ENCODE results near the gene RASA1. TPM values are rescaled to one million over a fixed set of nuclear protein-coding genes. Genes with fewer than 3 reads are reported as not detected.
"Not testable (repeated sequence)": the region's sequence is repeated elsewhere in the genome, so short reads cannot be mapped to it uniquely, and the experiment has no call there.

RASA1 gene
- total RNA-seq, 3 donors from 2014 or later: 31.8 to 54.2 (median 41.1) TPM

DNA sequence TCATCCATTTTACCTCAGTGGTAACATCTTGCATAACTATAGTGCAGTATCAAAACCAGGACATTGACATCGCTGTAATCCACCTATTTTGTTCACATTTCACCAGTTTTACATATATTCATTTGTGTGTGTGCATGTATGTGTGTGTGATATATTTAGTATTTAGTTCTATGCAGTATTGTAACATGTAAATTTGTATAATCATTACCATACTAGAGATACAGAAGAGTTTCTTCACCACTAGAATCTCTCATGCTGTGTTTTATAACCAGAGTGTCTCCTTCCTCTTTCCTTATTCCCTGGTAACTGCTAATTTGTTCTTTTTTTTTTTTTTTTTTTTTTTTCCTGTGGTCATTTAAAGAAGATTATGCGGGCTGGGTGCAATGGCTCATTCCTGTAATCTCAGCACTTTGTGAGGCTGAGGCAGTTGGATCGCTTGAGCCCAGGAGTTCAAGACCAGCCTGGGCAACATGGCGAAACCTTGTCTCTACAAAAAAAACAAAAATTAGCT, 11.0 kb downstream of the RASA1 start:
- H3K36me3 ChIP-seq: no peaks in the 10 kb centered on the region
- no peak overlapping the region for H3K4me3 ChIP-seq
- no peak overlapping the region for H3K27ac ChIP-seq
- TF ChIP-seq, protein P1, sequence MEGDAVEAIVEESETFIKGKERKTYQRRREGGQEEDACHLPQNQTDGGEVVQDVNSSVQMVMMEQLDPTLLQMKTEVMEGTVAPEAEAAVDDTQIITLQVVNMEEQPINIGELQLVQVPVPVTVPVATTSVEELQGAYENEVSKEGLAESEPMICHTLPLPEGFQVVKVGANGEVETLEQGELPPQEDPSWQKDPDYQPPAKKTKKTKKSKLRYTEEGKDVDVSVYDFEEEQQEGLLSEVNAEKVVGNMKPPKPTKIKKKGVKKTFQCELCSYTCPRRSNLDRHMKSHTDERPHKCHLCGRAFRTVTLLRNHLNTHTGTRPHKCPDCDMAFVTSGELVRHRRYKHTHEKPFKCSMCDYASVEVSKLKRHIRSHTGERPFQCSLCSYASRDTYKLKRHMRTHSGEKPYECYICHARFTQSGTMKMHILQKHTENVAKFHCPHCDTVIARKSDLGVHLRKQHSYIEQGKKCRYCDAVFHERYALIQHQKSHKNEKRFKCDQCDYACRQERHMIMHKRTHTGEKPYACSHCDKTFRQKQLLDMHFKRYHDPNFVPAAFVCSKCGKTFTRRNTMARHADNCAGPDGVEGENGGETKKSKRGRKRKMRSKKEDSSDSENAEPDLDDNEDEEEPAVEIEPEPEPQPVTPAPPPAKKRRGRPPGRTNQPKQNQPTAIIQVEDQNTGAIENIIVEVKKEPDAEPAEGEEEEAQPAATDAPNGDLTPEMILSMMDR (IDR thresholded peaks at IDR 0.05): no peak
- TF ChIP-seq POLR2AphosphoS5 (IDR thresholded peaks at IDR 0.05) (no peak), POLR2A (IDR thresholded peaks at IDR 0.05) (no peak)
- H3K4me1 ChIP-seq: no peaks in the 10 kb centered on the region
- H3K9me3 ChIP-seq: no peaks in the 10 kb centered on the region
- intact Hi-C loops (cut with DNase I; ENCODE audit: low total_unique reads): no loop called here
- no peak for DNase-seq (ENCODE audit: low spot score in 2 of 2)
- no peaks in the 10 kb centered on the region for H3K27me3 ChIP-seq

DNA sequence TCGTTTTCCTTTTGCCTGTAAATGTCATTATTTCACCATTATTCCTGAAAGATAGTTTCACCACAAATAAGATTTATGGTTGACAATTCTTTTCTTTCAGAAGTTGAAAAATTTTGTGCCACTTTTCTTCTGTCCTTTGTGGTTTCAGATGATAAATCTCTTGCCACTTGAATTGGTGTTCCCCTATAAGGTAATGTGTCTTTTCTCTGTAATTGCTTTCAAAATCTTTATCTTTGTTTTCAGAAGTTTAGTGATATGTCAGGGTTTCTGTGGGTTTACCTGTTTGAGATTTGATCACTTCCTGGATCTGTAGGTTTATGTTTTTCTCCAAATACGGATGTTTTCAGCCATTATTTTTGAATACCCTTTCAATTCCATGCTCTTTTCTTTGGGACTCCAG, 14.6 kb downstream of the RASA1 start:
- H3K36me3 ChIP-seq: no peaks in the 10 kb centered on the region
- intact Hi-C loops (cut with DNase I; ENCODE audit: low total_unique reads): no loop called here
- H3K9me3 ChIP-seq: no peaks in the 10 kb centered on the region
- no peak overlapping the region for H3K27ac ChIP-seq
- H3K4me3 ChIP-seq: no peak overlapping the region
- H3K4me1 ChIP-seq: no peaks in the 10 kb centered on the region
- H3K27me3 ChIP-seq: no peaks in the 10 kb centered on the region
- TF ChIP-seq POLR2A (IDR thresholded peaks at IDR 0.05): no peak
- TF ChIP-seq, protein P1 (IDR thresholded peaks at IDR 0.05): no peak
- no peak for TF ChIP-seq POLR2AphosphoS5 (IDR thresholded peaks at IDR 0.05)
- DNase-seq (ENCODE audit: low spot score in 2 of 2): no peak

DNA sequence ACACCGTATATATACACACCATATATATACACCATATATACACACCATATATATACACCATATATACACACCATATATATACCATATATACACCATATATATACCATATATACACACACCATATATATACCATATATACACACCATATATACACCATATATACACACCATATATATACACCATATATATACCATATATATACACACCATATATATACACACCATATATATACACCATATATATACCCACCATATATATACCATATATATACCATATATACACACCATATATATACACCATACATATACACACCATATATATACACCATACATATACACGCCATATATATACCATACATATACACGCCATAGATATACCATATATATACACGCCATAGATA, 19.6 kb downstream of the RASA1 start:
- H3K27me3 ChIP-seq; intact Hi-C loops (cut with DNase I; ENCODE audit: low total_unique reads); H3K27ac ChIP-seq; DNase-seq (ENCODE audit: low spot score in 2 of 2); H3K9me3 ChIP-seq; H3K4me3 ChIP-seq; H3K4me1 ChIP-seq; H3K36me3 ChIP-seq: not testable (repeated sequence)

DNA sequence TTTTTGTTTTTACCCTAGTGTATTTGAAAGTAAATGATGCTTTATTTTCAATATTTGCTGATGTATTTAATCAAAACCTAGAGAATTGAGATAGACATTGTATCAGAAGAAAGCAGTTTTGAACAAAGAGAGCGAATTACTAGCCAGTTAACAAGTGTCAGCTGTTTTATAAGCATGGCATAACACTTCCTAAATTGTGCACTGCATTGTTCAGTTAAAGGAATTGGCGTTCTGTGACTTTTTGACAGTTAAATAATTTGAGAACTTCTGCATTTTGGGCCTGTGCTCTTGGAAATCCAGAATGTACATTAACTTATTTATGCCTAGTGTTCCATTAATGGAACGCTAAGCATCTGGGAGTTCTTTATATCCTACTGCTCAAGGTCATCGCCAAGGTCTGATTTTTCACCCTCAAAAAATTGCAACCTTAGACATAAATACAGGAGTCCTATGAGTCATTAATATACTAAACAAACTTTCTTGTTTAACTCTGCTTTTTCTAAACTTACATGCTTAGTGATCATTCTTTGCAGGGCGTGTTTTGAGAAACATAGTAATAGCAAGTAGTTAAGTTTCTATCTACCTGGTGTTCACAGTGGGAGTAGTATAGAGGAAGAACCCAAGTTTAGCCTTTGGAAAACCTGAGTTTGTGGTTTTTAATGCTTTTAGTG, 31.1 kb downstream of the RASA1 start:
- Histone ChIP-seq H3K9me3 (no peaks in the 10 kb centered on the region), H3K4me3 (no peak overlapping the region), H3K36me3 (no peaks in the 10 kb centered on the region), H3K4me1 (peaks cover 0 to 6% of the 10 kb centered on the region in 2 donors), H3K27me3 (no peaks in the 10 kb centered on the region), H3K27ac (peak overlapping the region in 1 of 2 donors; percentile 56)
- no peak for DNase-seq (ENCODE audit: low spot score in 2 of 2)
- intact Hi-C loops (cut with DNase I; ENCODE audit: low total_unique reads): no loop called here
- TF ChIP-seq, protein P1 (IDR thresholded peaks at IDR 0.05): no peak
- TF ChIP-seq POLR2AphosphoS5 (IDR thresholded peaks at IDR 0.05): no peak
- TF ChIP-seq POLR2A (IDR thresholded peaks at IDR 0.05): no peak

DNA sequence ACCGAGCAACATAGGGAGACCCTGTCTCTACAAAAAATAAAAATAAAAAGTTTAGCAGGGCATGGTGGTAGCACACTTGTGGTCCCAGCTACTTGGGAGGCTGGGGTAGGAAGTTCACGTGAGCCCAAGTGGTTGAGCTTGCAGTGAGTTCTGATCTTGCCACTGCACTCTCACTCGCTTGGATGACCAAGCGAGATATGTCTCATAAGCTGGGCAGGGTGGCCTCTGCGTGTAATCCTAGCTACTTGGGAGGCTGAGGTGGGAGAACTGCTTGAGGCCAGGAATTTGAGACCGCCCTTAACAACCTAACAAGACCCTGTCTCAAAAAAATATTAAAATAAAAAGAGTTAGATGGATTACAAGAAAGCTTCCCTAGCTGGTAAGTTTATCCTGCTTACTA, 32.5 kb downstream of the RASA1 start:
- Histone ChIP-seq H3K27me3 (no peaks in the 10 kb centered on the region), H3K36me3 (no peaks in the 10 kb centered on the region), H3K4me1 (peaks cover 0 to 6% of the 10 kb centered on the region in 2 donors), H3K9me3 (no peaks in the 10 kb centered on the region), H3K27ac (no peak overlapping the region), H3K4me3 (no peak overlapping the region)
- TF ChIP-seq, protein P1 (IDR thresholded peaks at IDR 0.05): no peak
- no peak for TF ChIP-seq POLR2AphosphoS5 (IDR thresholded peaks at IDR 0.05)
- TF ChIP-seq POLR2A (IDR thresholded peaks at IDR 0.05): no peak
- DNase-seq (ENCODE audit: low spot score in 2 of 2): no peak
- intact Hi-C loops (cut with DNase I; ENCODE audit: low total_unique reads): no loop called here
